Stimulated activated naive CD8-positive, alpha-beta T cell treated with anti-CD3 and anti-CD28 coated beads, Interleukin-15, Interleukin-2, amounts not matched to agents 100 U/mL and 50 U/mL, for 24 hours (primary cell): Measurements from ENCODE around the gene TMEM130.
"Not testable (repeated sequence)": the region's sequence is repeated elsewhere in the genome, so short reads cannot be mapped to it uniquely, and the experiment has no call there.

Experiments used
- ATAC-seq: fragments of 150-1000 bp; cut with Tn5 transposase; one replicate; pipeline ENCODE4 v1.10.0; 2021
- DNase-seq: peaks from one replicate; pipeline ENCODE4 v3.0.0; 2021

The TMEM130 gene

GRCh38 chr7:98842552-98842951, 27.3 kb downstream of the TMEM130 start:
- DNase-seq, ATAC-seq: not testable (repeated sequence)

GRCh38 chr7:98841179-98841997, 28.4 kb downstream of the TMEM130 start:
- ATAC-seq = peak; percentile 65
- peak; percentile 79 for DNase-seq

GRCh38 chr7:98840722-98841121, 29.1 kb downstream of the TMEM130 start:
- no peak for ATAC-seq
- no peak for DNase-seq

DNA sequence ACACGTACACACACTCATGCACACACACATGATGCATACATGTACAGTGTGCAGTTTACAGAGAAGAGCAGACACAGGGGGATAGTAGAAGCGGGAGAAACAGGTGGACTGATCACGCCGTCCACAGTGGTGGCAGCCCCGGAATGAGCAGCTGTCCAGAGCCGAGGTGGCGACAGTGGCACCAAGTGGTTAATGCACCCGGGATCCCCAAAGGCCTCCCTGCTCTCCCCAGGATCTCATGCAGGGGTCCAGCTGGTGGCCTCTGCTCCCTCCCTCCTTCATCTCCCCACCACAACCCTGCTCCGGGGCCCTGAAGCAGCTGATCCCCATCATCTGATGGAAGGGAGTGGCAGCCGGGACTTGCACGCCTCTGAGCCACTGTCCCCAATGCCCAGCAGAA, 29.7 kb downstream of the TMEM130 start:
- no peak for DNase-seq
- no peak for ATAC-seq

GRCh38 chr7:98837630-98837972, 32.2 kb downstream of the TMEM130 start:
- no peak for ATAC-seq

GRCh38 chr7:98836811-98837629, 32.8 kb downstream of the TMEM130 start:
- ATAC-seq (no peak), DNase-seq (peak; percentile 49)

More at GRCh38 chr7:98837630-98837972, 32.2 kb downstream of the TMEM130 start:
- no peak for DNase-seq

- DNase-seq (no peak), ATAC-seq (no peak)
These were observed 34.9 kb downstream of the TMEM130 start for GRCh38 chr7:98834949-98835348.

DNA sequence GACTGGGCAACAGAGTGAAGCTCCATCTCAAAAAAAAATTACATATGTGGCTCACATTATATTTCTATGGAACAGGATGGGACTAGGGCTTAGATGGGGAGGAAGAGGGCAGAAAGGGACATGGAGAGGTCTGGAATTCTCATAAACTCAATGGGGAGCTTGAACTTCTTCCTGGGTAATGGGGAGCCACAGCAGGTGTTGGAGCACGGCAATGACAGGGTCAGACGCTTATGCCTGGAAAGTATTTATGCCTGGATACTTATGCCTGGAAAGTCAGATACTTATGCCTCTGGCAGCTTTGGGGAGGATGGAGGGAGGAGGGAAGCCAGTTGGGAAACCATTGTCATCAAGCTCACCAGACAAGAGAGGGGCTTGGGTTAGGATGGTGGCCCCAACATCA, 36.8 kb downstream of the TMEM130 start:
- ATAC-seq (no peak), DNase-seq (no peak)

- DNase-seq (peak; percentile 59), ATAC-seq (no peak)
These were observed 38.1 kb downstream of the TMEM130 start for GRCh38 chr7:98831641-98832221.

DNA sequence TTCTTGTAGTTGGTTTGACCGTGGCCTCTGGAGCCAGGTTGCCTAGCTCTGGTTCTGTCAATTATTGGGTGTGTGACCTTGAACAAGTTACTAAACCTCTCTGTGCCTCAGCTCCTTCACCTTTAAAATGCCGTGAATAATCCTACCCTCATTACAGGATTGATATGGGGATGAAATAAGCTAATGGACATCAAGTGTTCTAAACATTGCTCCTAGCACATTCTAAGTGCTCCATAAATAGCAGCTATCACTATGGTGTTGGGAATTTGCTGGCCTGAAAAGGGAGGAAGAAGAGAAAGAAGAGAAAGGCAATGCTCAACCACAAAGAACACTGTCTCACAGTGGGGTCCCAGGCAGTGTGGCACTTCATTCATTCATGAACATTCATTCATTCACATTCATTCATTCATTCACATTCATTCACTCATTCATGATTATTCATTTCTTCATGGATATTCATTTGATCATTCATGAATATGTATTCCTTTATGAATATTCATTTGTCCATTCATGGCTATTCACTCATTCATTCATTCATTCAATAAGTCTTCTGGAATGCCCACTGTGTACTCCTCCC, 38.8 kb downstream of the TMEM130 start:
- DNase-seq (no peak), ATAC-seq (no peak)

DNA sequence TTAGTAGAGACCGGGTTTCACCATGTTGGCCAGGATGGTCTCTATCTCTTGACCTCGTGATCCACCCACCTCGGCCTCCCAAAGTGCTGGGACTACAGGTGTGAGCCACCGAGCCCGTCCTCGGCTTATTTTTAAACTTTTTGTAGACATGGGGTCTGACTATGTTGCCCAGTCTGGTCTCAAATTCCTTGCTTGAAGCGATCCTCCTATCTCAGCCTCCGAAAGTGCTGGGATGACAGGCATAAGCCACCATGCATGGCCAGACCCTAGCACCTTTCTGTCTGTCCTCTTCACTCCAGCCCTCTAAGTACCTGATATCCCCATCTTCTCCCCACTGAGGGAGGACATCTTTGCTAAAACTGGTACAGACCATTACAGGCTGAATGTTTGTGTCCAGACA, 41.4 kb downstream of the TMEM130 start:
- DNase-seq (no peak), ATAC-seq (no peak)

GRCh38 chr7:98827258-98827657, 42.6 kb downstream of the TMEM130 start:
- ATAC-seq (no peak), DNase-seq (no peak)

DNA sequence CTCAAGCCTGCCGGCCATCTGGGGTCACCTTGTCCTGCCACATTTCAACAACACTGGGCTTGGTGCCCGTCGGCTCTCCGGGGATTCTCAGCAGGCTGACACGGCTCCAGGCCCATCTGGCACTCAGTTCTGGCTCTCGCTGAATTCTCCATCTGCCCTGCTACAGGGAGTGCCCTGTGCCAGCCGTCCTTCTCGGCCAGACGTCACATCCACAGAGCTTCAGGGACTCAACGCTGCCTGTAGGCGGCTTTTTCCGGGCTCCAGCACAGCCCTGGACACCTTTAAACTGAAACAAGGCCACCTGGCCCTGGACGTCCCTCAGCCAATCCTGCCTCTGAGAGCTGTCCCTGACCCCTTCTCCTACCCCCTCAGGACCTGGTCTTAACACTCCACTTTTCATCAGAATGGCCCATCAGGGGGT, 43.0 kb downstream of the TMEM130 start:
- ATAC-seq (no peak), DNase-seq (no peak)

- ATAC-seq (no peak), DNase-seq (no peak)
These were observed 43.4 kb downstream of the TMEM130 start for GRCh38 chr7:98826387-98826786.

- no peak for ATAC-seq
- no peak for DNase-seq
These were observed 46.6 kb downstream of the TMEM130 start for GRCh38 chr7:98823226-98823625.

- DNase-seq = no peak
- no peak for ATAC-seq
These were observed 48.5 kb downstream of the TMEM130 start for GRCh38 chr7:98821348-98821747.

DNA sequence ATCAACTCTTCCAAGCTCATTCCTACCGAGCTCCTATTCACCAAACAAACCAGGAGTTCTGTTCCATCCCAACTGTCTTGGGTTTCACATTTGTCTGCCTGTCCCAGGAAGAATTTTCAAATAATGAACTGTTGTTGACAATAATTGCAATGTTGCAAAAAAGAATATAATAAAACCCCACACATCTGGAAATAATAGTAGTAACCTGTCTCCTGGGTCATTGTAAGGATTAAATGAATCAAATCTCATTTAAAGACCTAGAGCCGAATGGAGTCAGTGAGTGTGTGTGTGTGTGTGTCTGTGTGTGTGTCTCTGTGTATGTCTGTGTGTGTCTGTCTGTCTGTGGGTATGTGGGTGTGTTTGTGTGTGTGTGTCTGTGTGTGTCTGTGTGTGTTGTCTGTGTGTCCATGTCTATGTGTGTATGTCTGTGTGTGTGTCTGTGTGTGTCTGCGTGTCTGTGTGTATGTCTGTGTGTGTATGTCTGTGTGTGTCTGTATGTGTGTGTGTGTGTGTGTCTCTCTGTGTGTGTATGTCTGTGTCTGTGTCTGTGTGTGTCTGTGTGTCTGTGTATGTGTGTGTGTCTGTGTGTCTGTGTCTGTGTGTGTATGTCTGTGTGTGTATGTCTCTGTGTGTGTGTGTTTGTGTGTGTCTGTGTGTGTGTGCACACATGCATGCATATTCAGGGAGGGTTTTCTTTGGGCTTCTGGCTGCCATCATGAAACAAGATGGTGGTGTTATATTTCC, 52.7 kb downstream of the TMEM130 start:
- no peak for DNase-seq
- ATAC-seq = no peak

GRCh38 chr7:98816241-98816640, 53.6 kb downstream of the TMEM130 start:
- DNase-seq (no peak), ATAC-seq (no peak)

GRCh38 chr7:98815313-98815712, 54.5 kb downstream of the TMEM130 start:
- ATAC-seq (no peak), DNase-seq (no peak)

DNA sequence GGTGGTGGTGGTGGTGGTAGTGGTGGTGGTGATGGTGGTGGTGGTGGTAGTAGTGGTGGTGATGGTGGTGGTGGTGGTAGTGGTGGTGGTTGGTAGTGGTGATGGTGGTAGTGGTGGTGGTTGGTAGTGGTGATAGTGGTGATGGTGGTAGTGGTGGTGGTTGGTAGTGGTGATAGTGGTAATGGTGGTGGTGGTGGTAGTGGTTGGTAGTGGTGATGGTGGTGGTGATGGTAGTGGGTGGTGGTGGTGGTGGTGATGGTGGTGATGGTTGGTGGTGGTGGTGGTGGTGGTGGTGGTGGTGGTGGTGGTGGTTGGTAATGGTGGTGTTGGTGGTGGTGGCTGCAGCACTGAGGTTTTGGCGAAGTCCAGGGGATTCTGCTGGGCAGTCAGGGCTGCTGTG, 58.5 kb downstream of the TMEM130 start:
- ATAC-seq (no peak), DNase-seq (no peak)

GRCh38 chr7:98810153-98810802, 59.5 kb downstream of the TMEM130 start:
- DNase-seq (no peak), ATAC-seq (no peak)
